Measurements from ENCODE around the gene RNF214.

GRCh38 chr11:117187007-117187406, 45.5 kb upstream of the RNF214 start:
- TF ChIP-seq, protein P1, sequence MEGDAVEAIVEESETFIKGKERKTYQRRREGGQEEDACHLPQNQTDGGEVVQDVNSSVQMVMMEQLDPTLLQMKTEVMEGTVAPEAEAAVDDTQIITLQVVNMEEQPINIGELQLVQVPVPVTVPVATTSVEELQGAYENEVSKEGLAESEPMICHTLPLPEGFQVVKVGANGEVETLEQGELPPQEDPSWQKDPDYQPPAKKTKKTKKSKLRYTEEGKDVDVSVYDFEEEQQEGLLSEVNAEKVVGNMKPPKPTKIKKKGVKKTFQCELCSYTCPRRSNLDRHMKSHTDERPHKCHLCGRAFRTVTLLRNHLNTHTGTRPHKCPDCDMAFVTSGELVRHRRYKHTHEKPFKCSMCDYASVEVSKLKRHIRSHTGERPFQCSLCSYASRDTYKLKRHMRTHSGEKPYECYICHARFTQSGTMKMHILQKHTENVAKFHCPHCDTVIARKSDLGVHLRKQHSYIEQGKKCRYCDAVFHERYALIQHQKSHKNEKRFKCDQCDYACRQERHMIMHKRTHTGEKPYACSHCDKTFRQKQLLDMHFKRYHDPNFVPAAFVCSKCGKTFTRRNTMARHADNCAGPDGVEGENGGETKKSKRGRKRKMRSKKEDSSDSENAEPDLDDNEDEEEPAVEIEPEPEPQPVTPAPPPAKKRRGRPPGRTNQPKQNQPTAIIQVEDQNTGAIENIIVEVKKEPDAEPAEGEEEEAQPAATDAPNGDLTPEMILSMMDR (optimal IDR thresholded peaks at IDR 0.05 in 1 of 3, IDR thresholded peaks at IDR 0.05 in 1 of 3, conservative IDR thresholded peaks at IDR 0.05 in 1 of 3; ENCODE audit: extremely low read depth in 1 of 3, insufficient read depth in 2 of 3, low read length in 3 of 3): no peak
- no peak for TF ChIP-seq EZH2 (IDR thresholded peaks at IDR 0.05; ENCODE audit: low read length)

Measured in keratinocyte (primary cell).